K562 (cell line): Measurements from ENCODE around the gene GULP1. TPM values are rescaled to one million over a fixed set of nuclear protein-coding genes. Genes with fewer than 3 reads are reported as not detected.

Source experiments
- ATAC-seq: fragments of 200-7000 bp; cut with Tn5 transposase; 3 replicates; pipeline ENCODE4 v1.9.1; 2020; ENCODE audit warnings: moderate library complexity
- BruUV-seq: library from RNA; stranded (reverse); fragments of 400-500 nt; replicated peaks from 2 replicates; lab custom pipeline; 2021; lab: Mats Ljungman, UMichigan
- CTCF ChIA-PET: fragments of 300-600 bp; formaldehyde crosslinking; extraction: SDS; loops from one replicate; lab custom pipeline; 2021; ENCODE audit warnings: low intra/inter-chr PET ratio; lab: Yijun Ruan, JAX
- POLR2A ChIA-PET: fragments of 300-600, 350-650 bp; sonication (Branson Sonifier 250); formaldehyde crosslinking; extraction: SDS; loops from one replicate; lab custom pipeline; 2021; ENCODE audit warnings: antibody characterized with exemption, inconsistent platforms; lab: Yijun Ruan, JAX
- DNase-seq, 4 experiments: peaks; one replicate each; pipeline versions ENCODE4 v3.0.0 to v3.0.0-alpha.2; 2011 to 2018; ENCODE audit warnings: low spot score in 3 of 4, mixed read lengths in 3 of 4; ENCODE audit errors: extremely low read depth in 1 of 4
- FAIRE-seq: peaks from 2 replicates; lab custom pipeline; 2011; peaks lifted over from hg19 to GRCh38; lab: Jason Lieb, UNC
- H2AFZ ChIP-seq: 2 replicates; pipeline ENCODE4 v1.6.0; 2011; ENCODE audit warnings: low read depth, low read length, control low read depth, inconsistent platforms
- H3K27ac ChIP-seq: fragments of 200-600 bp; 3 replicates; pipeline ENCODE4 v1.8.0; 2011; ENCODE audit warnings: low read depth, mild to moderate bottlenecking, control low read depth, inconsistent platforms, low read length, moderate library complexity, mixed read lengths; ENCODE audit errors: extremely low read depth
- H3K27me3 ChIP-seq, 2 experiments: fragments of 300-600 bp in 1 of 2; 2 replicates in 1 of 2; 3 replicates in 1 of 2; pipeline versions ENCODE4 v1.6.0 to v1.8.0; 2011; ENCODE audit warnings: inconsistent platforms in 2 of 2, low read length in 2 of 2, mild to moderate bottlenecking in 1 of 2, mixed read lengths in 1 of 2, moderate library complexity in 1 of 2; ENCODE audit not compliant: control insufficient read depth in 2 of 2, insufficient read depth in 2 of 2
- H3K36me3 ChIP-seq: fragments of 300-600 bp; 3 replicates; pipeline ENCODE4 v1.8.0; 2011; ENCODE audit warnings: mild to moderate bottlenecking, low read length, inconsistent platforms; ENCODE audit not compliant: control insufficient read depth, insufficient read depth
- H3K4me1 ChIP-seq, 2 experiments: fragments of 200-600 bp in 1 of 2; replicated peaks in 1 of 2; 2 replicates in 1 of 2; 3 replicates in 1 of 2; pipeline versions ENCODE4 v1.5.1 to v1.8.0; 2011; ENCODE audit warnings: inconsistent platforms in 2 of 2, low read length in 2 of 2, mild to moderate bottlenecking in 1 of 2, mixed read lengths in 1 of 2, moderate library complexity in 1 of 2; ENCODE audit not compliant: control insufficient read depth in 2 of 2, insufficient read depth in 2 of 2
- H3K4me2 ChIP-seq: 2 replicates; pipeline ENCODE4 v1.6.1; 2011; ENCODE audit warnings: low read length, control low read depth, inconsistent platforms, mixed read lengths; ENCODE audit not compliant: insufficient read depth
- H3K4me3 ChIP-seq: fragments of 200-600 bp; sonication (generic), shearing (Covaris generic); 2 replicates; pipeline ENCODE4 v1.5.1; 2016; ENCODE audit warnings: control low read depth, inconsistent platforms
- H3K79me2 ChIP-seq: fragments of 200-600 bp; 3 replicates; pipeline ENCODE4 v1.8.0; 2011; ENCODE audit warnings: low read length, inconsistent platforms; ENCODE audit not compliant: control insufficient read depth, insufficient read depth
- H3K9ac ChIP-seq, 2 experiments: 2 replicates each; pipeline versions ENCODE4 v1.6.0 to v1.6.1; 2011; ENCODE audit warnings: low read depth in 2 of 2, low read length in 2 of 2, control low read depth in 1 of 2, inconsistent platforms in 1 of 2, mild to moderate bottlenecking in 1 of 2, mixed read lengths in 1 of 2; ENCODE audit not compliant: insufficient read depth in 1 of 2
- H3K9me1 ChIP-seq: one replicate; pipeline ENCODE4 v1.6.0; 2011; ENCODE audit warnings: inconsistent platforms, mild to moderate bottlenecking, low read length, moderate library complexity; ENCODE audit not compliant: control insufficient read depth, insufficient read depth
- H3K9me3 ChIP-seq: replicated peaks from 2 replicates; pipeline ENCODE4 v1.5.1; 2011; ENCODE audit warnings: low read depth, low read length, inconsistent platforms; ENCODE audit not compliant: control insufficient read depth, insufficient read depth
- H4K20me1 ChIP-seq: replicated peaks from 2 replicates; pipeline ENCODE4 v1.6.1; 2011; ENCODE audit warnings: low read length, inconsistent platforms, mixed read lengths; ENCODE audit not compliant: control insufficient read depth, insufficient read depth
- ATF1 ChIP-seq, 2 experiments: fragments of 450-650 bp in 1 of 2; IDR thresholded peaks; 2 replicates each; pipeline ENCODE4 v1.6.1; 2016; ENCODE audit warnings: missing compliant biosample characterization in 1 of 2, missing genetic modification characterization in 1 of 2
- CEBPG ChIP-seq, 3 experiments: fragments of 200-800 bp in 1 of 3; sonication (Bioruptor generic) in 1 of 3; sonication (generic) in 1 of 3; formaldehyde crosslinking in 1 of 3; IDR thresholded peaks in 2 of 3; conservative IDR thresholded peaks in 1 of 3; 2 replicates each; pipeline versions ENCODE4 v1.6.1 to v1.8.0; 2016 to 2022; ENCODE audit warnings: missing compliant biosample characterization in 2 of 3, missing genetic modification characterization in 2 of 3, mild to moderate bottlenecking in 1 of 3, missing genetic modification reagents in 1 of 3
- DLX4 ChIP-seq: fragments of 250-450 bp; sonication (Bioruptor Pico); IDR thresholded peaks from 2 replicates; pipeline ENCODE4 v1.6.1; 2021; ENCODE audit warnings: mild to moderate bottlenecking
- DMBX1 ChIP-seq: fragments of 250-450 bp; sonication (Bioruptor Pico); IDR thresholded peaks from 2 replicates; pipeline ENCODE4 v1.8.0; 2022; ENCODE audit warnings: inconsistent platforms, mild to moderate bottlenecking, moderate library complexity, borderline replicate concordance
- DPF2 ChIP-seq: fragments of 450-650 bp; IDR thresholded peaks from 2 replicates; pipeline ENCODE4 v1.6.1; 2016
- FOSL1 ChIP-seq: fragments of 200-800 bp; sonication (Bioruptor generic); conservative IDR thresholded peaks from 2 replicates; pipeline ENCODE4 v1.6.1; 2016; ENCODE audit warnings: missing genetic modification characterization, missing compliant biosample characterization
- MAFK ChIP-seq: IDR thresholded peaks from 2 replicates; pipeline ENCODE4 v1.6.1; 2011; ENCODE audit warnings: low read length, improper control_type of control experiment
- POLR3G ChIP-seq: IDR thresholded peaks from 2 replicates; pipeline ENCODE4 v1.6.1; 2011; ENCODE audit not compliant: insufficient read length, insufficient replicate concordance; ENCODE audit errors: extremely low read depth
- SMARCA5 ChIP-seq: fragments of 450-650 bp; IDR thresholded peaks from 2 replicates; pipeline ENCODE4 v1.6.1; 2016
- SMARCC2 ChIP-seq: fragments of 450-650 bp; IDR thresholded peaks from 2 replicates; pipeline ENCODE4 v1.6.1; 2017; ENCODE audit warnings: antibody characterized with exemption, moderate library complexity, mild to moderate bottlenecking, low read depth
- TAF9B ChIP-seq: fragments of 450-650 bp; IDR thresholded peaks from 2 replicates; pipeline ENCODE4 v1.6.1; 2018; ENCODE audit warnings: mild to moderate bottlenecking; ENCODE audit not compliant: partially characterized antibody
- ZBTB49 ChIP-seq: sonication (generic); formaldehyde crosslinking; IDR thresholded peaks from 2 replicates; pipeline ENCODE4 v1.8.0; 2022; ENCODE audit warnings: missing genetic modification reagents, mild to moderate bottlenecking, borderline replicate concordance
- ZC3H11A ChIP-seq: IDR thresholded peaks from 2 replicates; pipeline ENCODE4 v1.6.1; 2012; ENCODE audit warnings: low read depth, low read length, improper control_type of control experiment
- ZC3H4 ChIP-seq: sonication (generic); formaldehyde crosslinking; IDR thresholded peaks from 2 replicates; pipeline ENCODE4 v1.9.0; 2021; ENCODE audit warnings: missing genetic modification reagents, borderline replicate concordance
- ZNF184 ChIP-seq: sonication (generic); formaldehyde crosslinking; IDR thresholded peaks from 2 replicates; pipeline ENCODE4 v1.5.0; 2020; ENCODE audit warnings: missing genetic modification reagents
- ZNF449 ChIP-seq: fragments of 250-450 bp; sonication (Bioruptor Pico); IDR thresholded peaks from 2 replicates; pipeline ENCODE4 v1.8.0; 2022; ENCODE audit warnings: moderate library complexity, mild to moderate bottlenecking, inconsistent platforms
- ZZZ3 ChIP-seq: fragments of 450-650 bp; IDR thresholded peaks from 2 replicates; pipeline ENCODE4 v1.6.1; 2016; ENCODE audit warnings: antibody characterized with exemption, mild to moderate bottlenecking, moderate library complexity
- WGBS: fragments of 100-300 bp; shearing (Covaris generic); methylation state at CpG from one replicate; pipeline ENCODE4 v1.1.6; 2016; ENCODE audit warnings: low coverage, mixed read lengths; ENCODE audit not compliant: insufficient coverage; ENCODE audit errors: missing lambda C conversion rate; 5-methylcytosine and 5-hydroxymethylcytosine counted together
- in situ Hi-C: fragments of 300-500 bp; cut with MboI; formaldehyde crosslinking; loops from 4 replicates; pipeline ENCODE4 v1.15.0; 2018; ENCODE audit warnings: inconsistent platforms, mixed read lengths
- intact Hi-C: fragments of 100-400 bp; cut with micrococcal nuclease; formaldehyde crosslinking; loops from 2 replicates; pipeline ENCODE4 v1.14.2; 2022
- polyA plus RNA-seq, 8 experiments: library from polyadenylated mRNA; depleted of rRNA in 4 of 8; stranded (reverse) in 5 of 8; unstranded in 3 of 8; fragments of >200 nt; fragmentation: Nextera tagmentation in 2 of 8; fragmentation: Illumina TruSeq in 1 of 8; extraction: Ambion mirVana in 2 of 8; extraction: Trizol in 1 of 8; gene quantifications; 2 replicates each; pipeline versions ENCODE4 v1.2.1 to v1.2.3, GENCODE V29; 2011 to 2014; ENCODE audit warnings: inconsistent platforms in 1 of 8, missing spikeins in 1 of 8
- total RNA-seq, 7 experiments: library from RNA; depleted of rRNA in 6 of 7; stranded (reverse); fragments of >200 nt in 6 of 7; fragmentation: Illumina TruSeq in 2 of 7; extraction: Trizol in 2 of 7; gene quantifications; 2 replicates each; pipeline versions ENCODE4 v1.2.1 to v1.2.3, GENCODE V29; 2011 to 2021; ENCODE audit warnings: low replicate concordance in 1 of 7

The GULP1 gene
- total and polyA plus RNA-seq, 9 of the 15 experiments (the other 6 are each of a cell fraction or from before 2014, with no cell fraction given) = 8.5 to 25.3 (median 19.5) TPM

GRCh38 chr2:188326290-188326668, 34.6 kb downstream of the GULP1 start (continued):
- TF ChIP-seq ZBTB49 (CRISPR knock-in tag) (no peak), DMBX1 (CRISPR knock-in tag) (peak; percentile 11; the same call in 1 of the 2 replicates), MAFK (no peak)
- TF ChIP-seq, all 486 proteins: peak for 4

- H3K9me1 ChIP-seq = no peaks in the 10 kb centered on the region
- peak overlapping the region; percentile 10 for H3K4me2 ChIP-seq
- DNase-seq (peak; percentile 7 to 81 (median 32)), FAIRE-seq (peak; percentile 95), ATAC-seq (peak; percentile 97)
- H3K79me2 ChIP-seq = peaks cover 60% of the 10 kb centered on the region
- no peak overlapping the region for H3K4me3 ChIP-seq
- H3K9me3 ChIP-seq = no peaks in the 10 kb centered on the region
- ChIA-PET POLR2A (interaction anchor here (0.5 to 1.4 kb wide), 4 partner anchors 11 to 195 kb away, joined by 3 read pairs; no protein-coding TSS in a partner anchor), CTCF (no interaction called here)
- 0% methylated on average over 4 of the region's 4 CpGs for WGBS
- H3K9ac ChIP-seq = no peak overlapping the region
- peaks cover 6 to 14% of the 10 kb centered on the region in 2 experiments; a peak in 4 of 5 replicates for H3K4me1 ChIP-seq
- intact Hi-C loops = no loop called here
- in situ Hi-C loops = no loop called here
- BruUV-seq = no TSS peak
- H2AFZ ChIP-seq = no peak overlapping the region
- H4K20me1 ChIP-seq = no peaks in the 10 kb centered on the region
- peak overlapping the region; percentile 61 for H3K27ac ChIP-seq
- no peaks in the 10 kb centered on the region for H3K36me3 ChIP-seq
- H3K27me3 ChIP-seq = no peaks in the 10 kb centered on the region
- no peak for TF ChIP-seq SMARCA5
- TF ChIP-seq SMARCC2 = peak; percentile 52; the same call in 1 of the 2 replicates
- TF ChIP-seq FOSL1 (tag) = peak; percentile 44; the same call in 1 of the 2 replicates
- no peak for TF ChIP-seq POLR3G
- TF ChIP-seq ZNF449 (CRISPR knock-in tag) = no peak
- TF ChIP-seq DPF2 = peak; percentile 87
- TF ChIP-seq ZC3H11A = no peak
- TF ChIP-seq CEBPG (CRISPR knock-in tag; IDR thresholded peaks at IDR 0.05) = peak; percentile 83
- TF ChIP-seq CEBPG (tag; conservative IDR thresholded peaks at IDR 0.05 in 1 of 2, IDR thresholded peaks at IDR 0.05 in 1 of 2) = peak; percentile 6 to 81; a peak in 2 of 4 replicates
- peak; percentile 70 for TF ChIP-seq TAF9B
- TF ChIP-seq ATF1 (CRISPR knock-in tag; IDR thresholded peaks at IDR 0.05) = no peak
- TF ChIP-seq ATF1 (tag; IDR thresholded peaks at IDR 0.05) = peak; percentile 74
- TF ChIP-seq DLX4 = no peak
- TF ChIP-seq ZC3H4 (CRISPR knock-in tag) = no peak
- TF ChIP-seq ZZZ3 = no peak
- no peak for TF ChIP-seq ZNF184 (CRISPR knock-in tag)
Measured at GRCh38 chr2:188326669-188327301, 35.1 kb downstream of the GULP1 start.
